ENCODE results near the gene C22orf23.
"Not testable (repeated sequence)": the region's sequence is repeated elsewhere in the genome, so short reads cannot be mapped to it uniquely, and the experiment has no call there.

The C22orf23 gene

DNA sequence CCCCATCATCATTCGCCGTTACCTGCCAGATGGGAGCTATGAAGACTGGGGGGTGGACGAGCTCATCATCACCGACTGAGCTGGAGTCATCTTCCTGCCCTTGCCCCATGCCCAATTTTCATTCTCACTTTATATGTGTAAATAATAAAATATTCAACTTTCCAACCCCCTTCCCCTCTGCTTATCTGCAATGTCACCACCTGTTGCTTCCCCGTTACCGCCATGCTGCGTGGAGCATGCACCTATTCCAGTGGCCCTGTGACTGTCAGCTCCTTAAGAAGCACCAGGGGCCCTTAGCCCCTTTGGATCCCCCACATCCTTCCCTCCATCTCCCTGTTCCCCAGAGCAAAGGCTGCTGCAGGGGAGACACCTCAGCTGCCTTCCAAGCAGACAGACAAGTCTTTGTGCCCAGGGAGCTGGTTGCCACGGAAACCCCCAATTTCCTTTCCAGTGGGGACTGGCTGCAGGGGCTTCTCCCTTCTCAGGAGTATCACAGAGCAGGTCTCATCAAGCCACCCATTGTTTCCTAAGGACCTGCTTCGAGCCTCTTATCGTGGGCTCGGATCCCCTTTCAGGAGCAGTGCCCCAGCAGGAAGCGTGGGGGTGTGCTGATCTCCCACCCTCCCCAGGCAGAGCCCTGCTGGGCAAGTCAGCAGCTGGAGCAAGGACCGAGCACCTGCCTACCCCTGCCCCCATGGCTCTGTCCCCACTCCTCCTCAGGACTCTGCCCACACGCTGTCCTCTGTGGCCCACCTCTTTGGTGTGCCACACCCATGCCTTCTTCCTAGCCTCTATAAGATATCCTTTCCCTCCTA is 14.4 kb upstream of the C22orf23 start:
- TF ChIP-seq CTCF (IDR thresholded peaks at IDR 0.05; ENCODE audit: insufficient read depth, low read depth, low read length, missing control alignments) = no peak
- H3K4me3 ChIP-seq (ENCODE audit: low read length) = no peak overlapping the region
- no peak for DNase-seq (ENCODE audit: low read depth)

DNA sequence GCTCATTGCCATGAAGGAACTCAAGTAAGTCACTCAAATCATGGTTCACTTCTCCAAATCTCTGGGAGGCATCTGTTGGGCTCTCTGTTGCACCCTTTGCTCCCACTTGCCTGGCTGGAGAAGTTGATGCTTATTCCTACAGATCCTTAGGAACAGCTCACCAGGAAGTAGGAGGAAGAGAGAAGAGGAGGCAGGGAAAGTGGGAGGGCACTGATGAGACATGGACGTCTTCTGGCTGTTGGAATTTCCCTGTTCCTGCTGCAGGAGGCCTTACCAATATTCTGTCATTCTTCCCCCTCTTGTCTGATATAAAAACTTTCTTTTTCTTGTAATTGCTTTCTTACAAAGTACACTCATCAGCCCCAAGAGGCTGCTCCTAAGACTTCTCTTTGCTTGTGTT is 13.7 kb upstream of the C22orf23 start:
- TF ChIP-seq CTCF (IDR thresholded peaks at IDR 0.05; ENCODE audit: insufficient read depth, low read depth, low read length, missing control alignments) = no peak
- H3K4me3 ChIP-seq (ENCODE audit: low read length) = no peak overlapping the region
- DNase-seq (ENCODE audit: low read depth) = no peak

DNA sequence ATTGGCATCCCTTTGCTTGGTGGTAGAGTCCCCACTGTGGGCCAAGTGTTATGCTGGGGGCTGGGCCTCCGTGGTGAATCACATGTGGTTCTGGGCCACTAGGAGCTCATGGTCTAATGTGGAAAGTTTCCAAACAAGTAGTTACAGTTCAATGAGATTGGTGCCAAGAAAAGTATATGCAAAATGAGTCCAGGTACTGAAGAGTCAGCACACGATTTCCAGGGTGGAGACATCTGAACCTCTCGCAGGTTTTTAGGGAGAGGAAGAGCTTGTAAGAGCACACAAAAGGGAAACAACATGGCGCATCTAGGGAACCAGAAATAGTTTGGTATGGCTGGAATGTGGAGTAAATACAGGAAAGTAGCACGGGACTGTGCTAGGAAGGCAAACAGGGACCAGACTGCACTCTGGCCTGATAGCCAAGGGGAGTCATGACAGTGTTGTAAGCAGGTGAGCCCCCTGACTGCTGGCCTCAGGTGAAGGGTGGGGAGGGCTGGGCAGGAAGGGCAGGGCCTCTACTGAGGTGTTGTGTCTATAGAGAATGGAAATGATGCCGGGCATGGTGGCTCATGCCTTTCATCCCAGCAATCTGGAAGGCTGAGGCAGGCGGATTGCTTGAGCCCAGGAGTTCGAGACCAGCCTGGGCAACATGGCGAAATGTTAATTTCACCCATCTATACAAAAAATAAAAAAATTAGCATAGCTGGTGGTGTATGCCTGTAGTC is 12.7 kb upstream of the C22orf23 start:
- no peak for DNase-seq (ENCODE audit: low read depth)
- no peak overlapping the region for H3K4me3 ChIP-seq (ENCODE audit: low read length)
- no peak for TF ChIP-seq CTCF (IDR thresholded peaks at IDR 0.05; ENCODE audit: insufficient read depth, low read depth, low read length, missing control alignments)

DNA sequence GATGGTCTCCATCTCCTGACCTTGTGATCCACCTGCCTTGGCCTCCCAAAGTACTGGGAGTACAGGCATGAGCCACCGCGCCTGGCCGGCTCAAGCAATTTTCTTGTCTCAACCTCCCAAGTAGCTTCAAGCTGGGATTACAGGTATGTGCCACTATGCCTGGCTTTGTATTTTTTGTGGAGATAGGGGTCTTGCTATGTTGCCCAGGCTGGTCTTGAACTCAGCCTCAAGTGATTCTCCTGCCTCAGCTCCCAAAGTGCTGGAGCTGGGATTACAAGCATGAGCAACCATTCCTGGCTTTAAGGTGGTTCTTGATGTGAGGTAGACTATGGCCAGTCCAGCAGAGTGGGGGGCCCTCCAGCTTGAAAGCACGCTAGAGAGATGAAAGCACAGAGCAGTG is 7.7 kb upstream of the C22orf23 start:
- TF ChIP-seq CTCF (IDR thresholded peaks at IDR 0.05; ENCODE audit: insufficient read depth, low read depth, low read length, missing control alignments) = no peak
- DNase-seq (ENCODE audit: low read depth) = no peak
- no peak overlapping the region for H3K4me3 ChIP-seq (ENCODE audit: low read length)

- TF ChIP-seq CTCF (IDR thresholded peaks at IDR 0.05; ENCODE audit: insufficient read depth, low read depth, low read length, missing control alignments) = no peak
- H3K4me3 ChIP-seq (ENCODE audit: low read length) = no peak overlapping the region
- no peak for DNase-seq (ENCODE audit: low read depth)
Observed at GRCh38 chr22:37959231-37959825, 5.9 kb upstream of the C22orf23 start.

DNA sequence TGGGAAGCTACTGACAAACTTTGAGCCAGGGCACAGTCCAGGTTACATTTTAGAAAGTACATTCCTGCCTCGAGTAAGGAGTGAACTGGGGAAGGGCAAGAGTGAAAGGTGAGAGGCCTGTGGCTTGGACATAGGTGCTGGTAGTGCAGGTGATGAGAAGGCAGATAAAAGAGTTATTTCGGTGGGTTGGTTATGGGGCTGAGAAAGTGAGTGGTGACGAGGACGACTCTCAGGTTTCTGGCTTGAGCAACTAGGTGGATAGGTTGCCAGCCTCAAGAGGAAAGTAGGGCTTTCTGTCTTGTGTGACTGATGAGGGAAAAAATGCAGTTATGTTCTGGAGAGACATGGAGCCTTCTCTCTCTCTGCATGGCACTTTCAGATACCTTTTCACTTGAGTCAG is 3.8 kb upstream of the C22orf23 start:
- DNase-seq (ENCODE audit: low read depth) = no peak
- TF ChIP-seq CTCF (IDR thresholded peaks at IDR 0.05; ENCODE audit: insufficient read depth, low read depth, low read length, missing control alignments) = no peak
- H3K4me3 ChIP-seq (ENCODE audit: low read length) = no peak overlapping the region

GRCh38 chr22:37955825-37956397 is 2.5 kb upstream of the C22orf23 start:
- H3K4me3 ChIP-seq (ENCODE audit: low read length) = not testable (repeated sequence)

More at GRCh38 chr22:37955825-37956397, 2.5 kb upstream of the C22orf23 start:
- DNase-seq (ENCODE audit: low read depth) = not testable (repeated sequence)

Measured in epithelial cell of esophagus (primary cell).